ENCODE data around the gene ATP6V1C2. TPM values are rescaled to one million over a fixed set of nuclear protein-coding genes. Genes with fewer than 3 reads are reported as not detected.

The ATP6V1C2 gene
- total RNA-seq, 4 donors from 2014 or later: 142 to 1,335 (median 496) TPM

DNA sequence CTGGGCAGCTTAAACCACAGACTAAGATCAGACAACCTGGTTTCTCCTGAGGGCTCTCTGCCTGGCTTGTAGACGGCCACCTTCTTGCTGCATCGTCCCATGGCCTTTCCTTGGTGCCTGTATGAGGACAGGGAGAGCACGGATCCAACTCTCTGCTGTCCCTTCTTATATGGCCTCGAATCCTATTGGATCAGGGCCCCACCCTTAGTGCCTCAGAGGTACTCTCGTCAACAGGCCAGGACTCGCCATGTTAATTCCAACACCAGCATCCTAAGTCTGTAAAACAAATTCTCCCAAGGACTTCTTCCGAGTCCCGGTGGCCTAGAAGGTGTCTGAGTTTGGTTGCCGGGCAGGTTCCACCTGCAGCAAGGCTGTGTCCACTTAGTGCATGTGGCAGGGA lies 40.2 kb downstream of the ATP6V1C2 start:
- no peak overlapping the region for H3K27ac ChIP-seq
- no peak for TF ChIP-seq POLR2AphosphoS5 (IDR thresholded peaks at IDR 0.05)
- no peak for TF ChIP-seq POLR2A (IDR thresholded peaks at IDR 0.05)
- TF ChIP-seq, protein P1, sequence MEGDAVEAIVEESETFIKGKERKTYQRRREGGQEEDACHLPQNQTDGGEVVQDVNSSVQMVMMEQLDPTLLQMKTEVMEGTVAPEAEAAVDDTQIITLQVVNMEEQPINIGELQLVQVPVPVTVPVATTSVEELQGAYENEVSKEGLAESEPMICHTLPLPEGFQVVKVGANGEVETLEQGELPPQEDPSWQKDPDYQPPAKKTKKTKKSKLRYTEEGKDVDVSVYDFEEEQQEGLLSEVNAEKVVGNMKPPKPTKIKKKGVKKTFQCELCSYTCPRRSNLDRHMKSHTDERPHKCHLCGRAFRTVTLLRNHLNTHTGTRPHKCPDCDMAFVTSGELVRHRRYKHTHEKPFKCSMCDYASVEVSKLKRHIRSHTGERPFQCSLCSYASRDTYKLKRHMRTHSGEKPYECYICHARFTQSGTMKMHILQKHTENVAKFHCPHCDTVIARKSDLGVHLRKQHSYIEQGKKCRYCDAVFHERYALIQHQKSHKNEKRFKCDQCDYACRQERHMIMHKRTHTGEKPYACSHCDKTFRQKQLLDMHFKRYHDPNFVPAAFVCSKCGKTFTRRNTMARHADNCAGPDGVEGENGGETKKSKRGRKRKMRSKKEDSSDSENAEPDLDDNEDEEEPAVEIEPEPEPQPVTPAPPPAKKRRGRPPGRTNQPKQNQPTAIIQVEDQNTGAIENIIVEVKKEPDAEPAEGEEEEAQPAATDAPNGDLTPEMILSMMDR (IDR thresholded peaks at IDR 0.05): no peak
- no peak for TF ChIP-seq EP300 (IDR thresholded peaks at IDR 0.05)
- H3K4me1 ChIP-seq: no peaks in the 10 kb centered on the region
- no peak for DNase-seq (ENCODE audit: low spot score in 2 of 2)
- WGBS: 76% methylated on average over 6 of the region's 9 CpGs
- no peak overlapping the region for H3K4me3 ChIP-seq
- H3K27me3 ChIP-seq: no peaks in the 10 kb centered on the region
- no peaks in the 10 kb centered on the region for H3K36me3 ChIP-seq
- no peaks in the 10 kb centered on the region for H3K9me3 ChIP-seq

- no peaks in the 10 kb centered on the region for H3K9me3 ChIP-seq
- H3K27me3 ChIP-seq: no peaks in the 10 kb centered on the region
- no peak for DNase-seq (ENCODE audit: low spot score in 2 of 2)
- no peak overlapping the region for H3K4me3 ChIP-seq
- no peak overlapping the region for H3K27ac ChIP-seq
- 67% methylated on average over 21 of the region's 25 CpGs for WGBS
- no peaks in the 10 kb centered on the region for H3K36me3 ChIP-seq
- H3K4me1 ChIP-seq: no peaks in the 10 kb centered on the region
- no peak for TF ChIP-seq POLR2AphosphoS5 (IDR thresholded peaks at IDR 0.05)
- no peak for TF ChIP-seq POLR2A (IDR thresholded peaks at IDR 0.05)
- TF ChIP-seq EP300 (IDR thresholded peaks at IDR 0.05): no peak
- TF ChIP-seq, protein P1 (IDR thresholded peaks at IDR 0.05): no peak
Observed at GRCh38 chr2:10762651-10763460, 41.4 kb downstream of the ATP6V1C2 start.

- 84% methylated on average over 9 of the region's 9 CpGs for WGBS
Observed at GRCh38 chr2:10763461-10763800, 42.0 kb downstream of the ATP6V1C2 start.

GRCh38 chr2:10764096-10764785 lies 42.8 kb downstream of the ATP6V1C2 start:
- Histone ChIP-seq H3K36me3 (no peaks in the 10 kb centered on the region), H3K27me3 (no peaks in the 10 kb centered on the region), H3K4me1 (no peaks in the 10 kb centered on the region), H3K9me3 (no peaks in the 10 kb centered on the region), H3K4me3 (no peak overlapping the region), H3K27ac (no peak overlapping the region)
- DNase-seq (ENCODE audit: low spot score in 2 of 2): peak in 1 of 2 donors; percentile 73
- TF ChIP-seq POLR2AphosphoS5 (IDR thresholded peaks at IDR 0.05) (no peak), EP300 (IDR thresholded peaks at IDR 0.05) (no peak), POLR2A (IDR thresholded peaks at IDR 0.05) (no peak)
- TF ChIP-seq, protein P1 (IDR thresholded peaks at IDR 0.05): no peak
- 84% methylated on average over 16 of the region's 18 CpGs for WGBS

More at GRCh38 chr2:10763461-10763800, 42.0 kb downstream of the ATP6V1C2 start:
- H3K4me3 ChIP-seq: no peak overlapping the region
- no peak overlapping the region for H3K27ac ChIP-seq
- no peaks in the 10 kb centered on the region for H3K9me3 ChIP-seq
- H3K4me1 ChIP-seq: no peaks in the 10 kb centered on the region
- no peaks in the 10 kb centered on the region for H3K27me3 ChIP-seq
- H3K36me3 ChIP-seq: no peaks in the 10 kb centered on the region
- TF ChIP-seq POLR2A (IDR thresholded peaks at IDR 0.05) (no peak), POLR2AphosphoS5 (IDR thresholded peaks at IDR 0.05) (no peak), EP300 (IDR thresholded peaks at IDR 0.05) (no peak)
- TF ChIP-seq, protein P1 (IDR thresholded peaks at IDR 0.05): no peak
- DNase-seq (ENCODE audit: low spot score in 2 of 2): no peak

- no peak for TF ChIP-seq EP300 (IDR thresholded peaks at IDR 0.05)
- DNase-seq (ENCODE audit: low spot score in 2 of 2): peak in 1 of 2 donors; percentile 26
- Histone ChIP-seq H3K9me3 (no peaks in the 10 kb centered on the region), H3K4me3 (no peak overlapping the region), H3K4me1 (no peaks in the 10 kb centered on the region), H3K27me3 (no peaks in the 10 kb centered on the region), H3K36me3 (no peaks in the 10 kb centered on the region), H3K27ac (no peak overlapping the region)
- WGBS: 69% methylated on average over 4 of the region's 4 CpGs
Observed at GRCh38 chr2:10764896-10765295, 43.5 kb downstream of the ATP6V1C2 start.
